ENCODE measurements around the gene RAB31.
"Not testable (repeated sequence)": the region's sequence is repeated elsewhere in the genome, so short reads cannot be mapped to it uniquely, and the experiment has no call there.

The RAB31 gene

DNA sequence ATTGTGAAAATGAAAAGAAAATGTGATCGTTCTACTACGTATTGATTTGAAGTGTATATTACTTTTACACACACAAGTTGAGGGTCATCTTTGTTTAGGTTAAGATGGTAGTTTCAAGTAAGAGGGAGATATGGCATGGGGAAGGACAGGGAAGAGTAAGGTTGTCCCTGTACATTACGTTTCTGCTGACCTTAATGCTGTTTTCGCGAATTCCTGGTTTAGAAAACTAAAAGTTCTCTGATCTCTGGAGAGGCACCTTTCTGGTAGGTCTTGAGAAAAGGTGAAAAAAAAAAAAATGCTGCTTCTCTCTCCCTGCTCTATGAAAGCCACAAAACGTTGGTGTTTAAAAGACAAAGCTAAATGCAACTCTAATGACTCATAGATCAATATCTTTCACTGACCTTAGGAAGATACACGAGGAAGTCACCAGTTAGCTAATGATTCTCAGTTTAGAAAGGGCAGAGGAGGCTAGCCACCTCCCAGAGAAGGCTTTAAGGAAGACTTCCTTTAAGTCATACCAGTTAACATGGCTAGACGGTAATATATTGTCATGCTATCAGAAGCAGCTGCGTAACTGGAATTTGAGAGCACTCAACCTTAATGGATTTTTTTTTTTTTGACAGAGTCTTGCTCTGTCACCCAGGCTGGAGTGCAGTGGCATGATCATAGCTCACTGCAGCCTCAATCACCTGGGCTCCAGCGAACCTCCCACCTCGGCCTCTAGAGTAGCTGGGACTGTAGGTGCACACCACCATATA, 190.9 kb downstream of the RAB31 start:
- DNase-seq: no peak

DNA sequence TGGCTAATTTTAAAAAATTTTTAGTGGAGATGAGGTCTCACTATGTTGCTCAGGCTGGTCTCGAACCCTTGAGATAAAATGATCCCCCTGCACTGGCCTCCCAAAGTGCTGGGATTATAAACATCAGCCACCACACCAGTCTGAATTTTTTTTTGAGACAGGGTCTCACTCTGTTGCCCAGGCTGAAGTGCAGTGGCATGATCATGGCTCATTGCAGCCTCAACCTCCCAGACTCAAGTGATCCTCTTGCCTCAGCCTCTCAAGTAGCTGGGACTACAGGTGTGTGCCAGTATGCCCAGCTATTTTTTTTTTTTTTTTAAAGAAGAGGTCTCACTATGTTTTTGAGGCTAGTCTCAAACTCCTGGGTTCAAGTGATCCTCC, 191.4 kb downstream of the RAB31 start:
- DNase-seq: not testable (repeated sequence)

DNA sequence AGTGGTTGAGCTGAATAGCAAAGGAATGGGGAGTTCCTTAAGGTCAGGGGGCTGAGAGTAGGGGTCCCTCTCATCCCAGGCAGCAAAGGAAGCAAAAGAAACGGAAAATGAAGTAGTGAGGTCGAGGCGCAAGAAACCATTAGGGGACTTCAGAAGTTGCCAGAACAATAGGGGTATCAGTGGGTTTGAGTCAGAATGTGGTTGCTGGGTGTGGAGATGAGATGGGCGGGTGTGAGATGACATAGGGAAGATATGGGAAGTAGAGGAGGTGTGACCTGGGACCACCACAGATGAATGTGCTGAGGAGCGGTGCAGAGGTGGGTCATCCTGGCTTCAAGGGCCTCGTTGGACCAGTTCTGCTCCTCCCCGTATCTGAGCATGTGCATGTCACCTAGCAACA, 192.6 kb downstream of the RAB31 start:
- no peak for DNase-seq

DNA sequence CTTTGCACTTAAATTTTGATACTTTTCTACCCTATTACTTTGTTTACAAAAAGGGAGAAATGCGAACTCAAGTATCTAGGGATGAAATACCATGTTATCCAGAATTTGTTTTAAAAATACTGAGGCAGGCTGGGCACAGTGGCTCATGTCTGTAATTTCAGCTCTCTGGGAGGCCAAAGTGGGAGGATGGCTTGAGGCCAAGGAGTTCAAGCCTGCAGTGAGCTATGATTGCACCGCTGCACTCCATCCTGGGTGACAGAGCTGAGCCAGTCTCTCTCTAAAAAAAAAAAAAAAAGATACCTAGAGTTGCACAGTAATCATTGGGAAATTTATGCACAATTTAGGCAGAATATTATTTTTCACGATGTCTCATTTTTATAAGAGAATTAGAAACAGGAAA, 193.3 kb downstream of the RAB31 start:
- no peak for DNase-seq

DNA sequence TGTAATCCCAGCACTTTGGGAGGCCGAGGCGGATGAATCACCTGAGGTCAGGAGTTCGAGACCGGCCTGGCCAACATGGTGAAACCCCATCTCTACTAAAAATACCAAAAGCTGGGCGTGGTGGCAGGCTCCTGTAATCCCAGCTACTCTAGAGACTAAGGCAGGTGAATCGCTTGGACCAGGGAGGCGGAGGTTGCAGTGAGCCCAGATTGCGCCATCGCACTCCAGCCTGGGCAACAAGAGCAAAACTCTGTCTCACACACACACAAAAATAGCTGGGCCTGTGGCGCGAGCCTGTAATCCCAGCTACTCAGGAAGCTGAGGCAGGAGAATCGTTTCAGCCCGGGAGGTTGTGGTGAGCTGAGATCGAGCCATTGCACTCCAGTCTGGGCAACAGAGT, 194.2 kb downstream of the RAB31 start:
- DNase-seq: not testable (repeated sequence)

DNA sequence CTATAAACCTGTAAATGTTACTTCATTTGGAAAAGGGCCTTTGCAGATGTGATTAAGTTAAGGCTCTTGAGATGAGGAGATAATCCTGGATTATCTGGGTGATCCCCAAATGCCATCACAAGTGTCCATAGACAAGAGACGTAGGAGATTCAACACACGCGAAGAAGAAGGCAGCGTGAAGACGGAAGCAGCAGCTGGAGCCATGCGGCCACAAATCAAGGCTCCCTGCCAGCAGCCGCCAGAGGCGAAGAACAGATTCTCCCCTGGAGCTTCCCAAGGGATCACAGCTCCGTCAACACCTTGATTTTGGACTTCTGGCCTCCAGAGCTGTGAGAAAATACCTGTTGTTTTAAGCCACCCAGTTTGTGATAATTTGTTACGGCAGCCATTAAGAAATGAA, 194.7 kb downstream of the RAB31 start:
- DNase-seq: no peak

DNA sequence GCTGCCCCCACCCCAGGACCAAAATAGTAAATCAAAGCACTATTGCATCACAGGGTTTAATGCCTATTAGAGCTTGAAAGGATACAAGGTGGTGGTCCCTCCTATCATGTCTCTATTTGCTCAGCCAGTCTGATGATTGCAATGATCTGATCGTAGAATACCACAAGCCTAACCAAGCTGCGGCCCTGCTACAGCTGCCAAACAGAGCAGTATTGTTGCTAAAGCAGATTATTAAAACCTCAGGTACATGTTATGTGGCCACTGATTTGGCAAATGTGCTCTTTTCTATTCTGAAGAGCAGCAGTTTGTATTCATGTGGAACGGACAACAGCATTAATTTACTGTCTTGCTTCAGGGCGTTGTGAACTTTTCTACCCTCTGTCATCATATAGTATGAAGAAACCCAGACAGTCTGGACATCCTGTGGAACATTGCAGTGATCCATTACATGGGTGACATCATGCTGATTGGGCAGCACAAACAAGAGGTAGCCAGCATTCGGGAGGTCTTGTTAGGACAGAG, 197.4 kb downstream of the RAB31 start:
- DNase-seq: no peak

DNA sequence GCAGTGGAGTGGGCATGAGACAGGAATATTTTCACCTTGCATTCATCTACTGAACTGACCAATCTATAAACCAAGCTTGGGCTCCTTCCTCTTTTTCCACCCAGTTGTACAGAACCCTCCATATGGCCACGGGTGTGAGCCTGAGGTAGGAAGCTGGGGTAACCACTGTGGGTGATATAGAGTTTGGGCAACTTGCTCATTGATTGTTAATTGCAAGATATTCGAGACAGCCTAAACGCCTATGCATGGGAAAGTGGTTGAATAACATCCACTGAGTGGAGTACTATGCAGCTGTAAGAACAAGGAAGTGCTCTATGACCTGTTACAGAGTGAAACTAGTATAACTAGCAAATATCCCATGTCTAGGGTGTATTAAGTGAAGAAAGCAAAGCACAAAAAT, 198.4 kb downstream of the RAB31 start:
- DNase-seq: no peak

DNA sequence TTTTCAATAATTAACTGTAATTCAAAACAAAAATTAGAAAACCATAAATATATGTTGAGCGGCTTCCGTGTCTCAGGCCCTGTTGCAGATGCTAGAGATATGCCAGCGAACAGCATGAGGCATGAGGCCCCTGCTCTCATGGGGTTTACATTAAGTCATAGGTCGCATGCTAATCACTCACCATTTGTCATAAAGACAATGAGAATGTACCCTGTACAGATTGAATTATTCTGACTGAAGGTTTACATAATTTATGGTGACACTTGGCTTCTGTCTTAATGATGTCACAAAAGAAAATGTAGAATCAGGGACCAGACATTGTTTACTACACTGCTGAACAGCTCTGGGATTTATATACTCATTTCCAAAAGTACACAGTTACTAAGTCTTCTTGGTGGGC, 199.8 kb downstream of the RAB31 start:
- no peak for DNase-seq

DNA sequence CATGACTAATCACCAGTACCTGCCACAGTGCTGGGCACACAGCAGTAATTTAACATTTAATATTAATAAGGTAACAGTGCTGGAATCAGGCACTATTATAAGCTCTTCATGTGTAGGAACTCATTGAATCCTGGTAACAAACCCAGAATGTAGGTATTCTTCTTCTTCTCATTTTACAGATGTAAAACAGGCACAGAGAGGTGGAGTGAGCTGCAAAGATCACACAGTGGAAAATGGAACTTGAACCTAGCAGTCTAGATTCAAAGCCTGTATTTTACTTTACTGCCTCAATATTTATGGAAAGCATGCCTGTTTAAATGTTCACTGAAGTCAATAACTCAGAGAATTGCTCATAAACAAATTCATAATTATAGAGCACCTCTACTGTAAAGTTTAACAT, 202.0 kb downstream of the RAB31 start:
- DNase-seq: no peak

DNA sequence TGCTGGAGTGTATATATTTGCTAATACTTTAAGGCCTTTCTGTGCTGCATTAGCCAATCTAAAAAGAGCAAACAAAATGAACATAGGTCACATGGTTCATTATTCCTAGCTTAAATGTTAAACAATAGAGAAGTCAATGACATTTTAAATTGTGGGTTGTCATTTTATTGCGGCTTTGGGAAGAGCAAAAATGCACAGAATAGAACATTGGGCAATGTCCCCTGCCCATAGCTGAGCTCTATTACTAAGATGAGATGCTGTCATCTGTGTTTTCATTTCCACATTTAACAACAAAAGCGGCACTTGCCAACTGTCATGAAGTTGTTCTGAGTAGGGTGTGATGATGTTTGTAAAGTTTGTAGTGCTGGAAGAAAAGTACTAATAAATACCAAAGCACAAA, 202.6 kb downstream of the RAB31 start:
- DNase-seq: no peak

DNA sequence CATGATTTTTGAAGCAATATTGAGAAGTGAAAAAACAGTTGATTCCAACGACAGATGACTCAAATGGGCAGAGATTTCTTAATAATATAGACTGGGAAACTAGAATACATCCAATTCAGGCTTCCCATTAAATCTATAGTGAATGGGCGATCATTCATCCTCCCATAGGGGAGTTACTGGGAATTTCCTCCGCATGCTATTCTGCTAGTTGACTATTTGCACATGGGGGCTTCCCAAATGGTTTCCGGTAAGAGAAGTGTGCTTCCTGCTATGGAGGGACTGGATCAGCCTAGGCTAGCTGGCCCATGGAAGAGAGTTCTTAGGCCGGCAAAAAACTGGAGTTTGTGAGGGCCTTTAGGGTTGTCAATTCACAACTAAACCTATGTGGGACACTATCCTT, 203.1 kb downstream of the RAB31 start:
- no peak for DNase-seq

Data from stimulated activated naive CD4-positive, alpha-beta T cell (primary cell).